Trophoblast cell (in vitro differentiated cells and primary cell): ENCODE data around the gene TRIM14.

Experiments used
- DNase-seq, 2 donors: peaks; one replicate each; pipeline ENCODE4 v3.0.0-alpha.2; 2016
- H2AFZ ChIP-seq: 2 replicates; pipeline ENCODE4 v1.6.1; 2013; ENCODE audit warnings: low read length, moderate library complexity, mild to moderate bottlenecking; ENCODE audit not compliant: insufficient read depth, poor library complexity
- H2AK5ac ChIP-seq: 2 replicates; pipeline ENCODE4 v1.6.1; 2013; ENCODE audit warnings: mild to moderate bottlenecking, low read length
- H2BK120ac ChIP-seq: 2 replicates; pipeline ENCODE4 v1.6.1; 2013; ENCODE audit warnings: low read length, mild to moderate bottlenecking, moderate library complexity; ENCODE audit not compliant: insufficient read depth, poor library complexity
- H2BK12ac ChIP-seq: 2 replicates; pipeline ENCODE4 v1.6.1; 2013; ENCODE audit warnings: mild to moderate bottlenecking, low read length, moderate library complexity
- H2BK5ac ChIP-seq: 2 replicates; pipeline ENCODE4 v1.6.1; 2013; ENCODE audit warnings: low read length, low read depth, moderate library complexity, mild to moderate bottlenecking; ENCODE audit not compliant: poor library complexity
- H3K14ac ChIP-seq: 2 replicates; pipeline ENCODE4 v1.6.1; 2013; ENCODE audit warnings: mild to moderate bottlenecking, low read length
- H3K18ac ChIP-seq: 2 replicates; pipeline ENCODE4 v1.6.1; 2013; ENCODE audit warnings: mild to moderate bottlenecking, low read length
- H3K23ac ChIP-seq: 2 replicates; pipeline ENCODE4 v1.6.1; 2013; ENCODE audit warnings: low read length
- H3K27ac ChIP-seq: 2 replicates; pipeline ENCODE4 v1.5.1; 2013; ENCODE audit warnings: low read depth, mild to moderate bottlenecking, inconsistent platforms, low read length, moderate library complexity
- H3K27me3 ChIP-seq: 2 replicates; pipeline ENCODE4 v1.6.1; 2013; ENCODE audit warnings: inconsistent platforms, mild to moderate bottlenecking, low read length, moderate library complexity; ENCODE audit not compliant: insufficient read depth
- H3K36me3 ChIP-seq, 2 experiments: 1 replicate in 1 of 2; 2 replicates in 1 of 2; pipeline ENCODE4 v1.6.1; 2013; ENCODE audit warnings: low read length in 2 of 2, mild to moderate bottlenecking in 2 of 2, moderate library complexity in 1 of 2; ENCODE audit not compliant: insufficient read depth in 2 of 2, control insufficient read depth in 1 of 2
- H3K4ac ChIP-seq: 2 replicates; pipeline ENCODE4 v1.6.1; 2013; ENCODE audit warnings: low read depth, mild to moderate bottlenecking, low read length, moderate library complexity
- H3K4me1 ChIP-seq, 2 experiments: 1 replicate in 1 of 2; 2 replicates in 1 of 2; pipeline ENCODE4 v1.6.1; 2013; ENCODE audit warnings: low read length in 2 of 2, mild to moderate bottlenecking in 2 of 2, moderate library complexity in 1 of 2; ENCODE audit not compliant: insufficient read depth in 2 of 2, control insufficient read depth in 1 of 2
- H3K4me2 ChIP-seq: 2 replicates; pipeline ENCODE4 v1.6.1; 2013; ENCODE audit warnings: inconsistent platforms, mild to moderate bottlenecking, low read length, moderate library complexity
- H3K4me3 ChIP-seq: 2 replicates; pipeline ENCODE4 v1.5.1; 2013; ENCODE audit warnings: mild to moderate bottlenecking, low read depth, low read length, inconsistent platforms
- H3K79me1 ChIP-seq: one replicate; pipeline ENCODE4 v1.6.1; 2013; ENCODE audit warnings: low read length
- H3K79me2 ChIP-seq: 2 replicates; pipeline ENCODE4 v1.6.1; 2013; ENCODE audit warnings: low read length, mild to moderate bottlenecking; ENCODE audit not compliant: control insufficient read depth, insufficient read depth, poor library complexity
- H3K9ac ChIP-seq: 2 replicates; pipeline ENCODE4 v1.6.1; 2013; ENCODE audit warnings: mild to moderate bottlenecking, low read length
- H3K9me3 ChIP-seq: 2 replicates; pipeline ENCODE4 v1.6.1; 2013; ENCODE audit warnings: low read depth, mild to moderate bottlenecking, control low read depth, inconsistent platforms, low read length; ENCODE audit not compliant: insufficient read depth
- H4K12ac ChIP-seq: 2 replicates; pipeline ENCODE4 v1.6.1; 2013; ENCODE audit warnings: low read depth, mild to moderate bottlenecking, low read length, moderate library complexity
- H4K8ac ChIP-seq: 2 replicates; pipeline ENCODE4 v1.6.1; 2013; ENCODE audit warnings: low read depth, mild to moderate bottlenecking, low read length, moderate library complexity
- H4K91ac ChIP-seq: one replicate; pipeline ENCODE4 v1.6.1; 2013; ENCODE audit warnings: low read depth, mild to moderate bottlenecking, low read length, moderate library complexity
- WGBS: extraction: QIAGEN DNeasy Blood & Tissue Kit; methylation state at CpG from one replicate; pipeline ENCODE4 v1.1.7; 2013; ENCODE audit warnings: missing lambda C conversion rate; ENCODE audit not compliant: insufficient read length, insufficient coverage; ENCODE audit errors: extremely low coverage; 5-methylcytosine and 5-hydroxymethylcytosine counted together

The TRIM14 gene

GRCh38 chr9:98062161-98062560 is 56.9 kb downstream of the TRIM14 start:
- H4K8ac ChIP-seq: no peak overlapping the region
- H3K4me1 ChIP-seq: peaks cover 3 to 6% of the 10 kb centered on the region in 2 experiments
- H3K79me1 ChIP-seq: no peaks in the 10 kb centered on the region
- H3K4ac ChIP-seq: no peak overlapping the region
- H3K27me3 ChIP-seq: no peaks in the 10 kb centered on the region
- no peak overlapping the region for H3K4me2 ChIP-seq
- no peak overlapping the region for H2BK5ac ChIP-seq
- no peak overlapping the region for H3K14ac ChIP-seq
- H2BK120ac ChIP-seq: no peak overlapping the region
- H2BK12ac ChIP-seq: no peak overlapping the region
- H2AK5ac ChIP-seq: no peak overlapping the region
- no peak overlapping the region for H3K27ac ChIP-seq
- H4K91ac ChIP-seq: no peak overlapping the region
- no peak for DNase-seq
- H2AFZ ChIP-seq: no peak overlapping the region
- no peak overlapping the region for H3K18ac ChIP-seq
- no peak overlapping the region for H3K4me3 ChIP-seq
- H3K36me3 ChIP-seq: peaks cover 25 to 27% of the 10 kb centered on the region in 2 experiments
- H3K9me3 ChIP-seq: no peaks in the 10 kb centered on the region
- no CpG with 5 or more reads among the region's 3 CpGs for WGBS
- no peak overlapping the region for H3K23ac ChIP-seq
- H3K9ac ChIP-seq: no peak overlapping the region
- no peaks in the 10 kb centered on the region for H3K79me2 ChIP-seq
- H4K12ac ChIP-seq: no peak overlapping the region

- Histone ChIP-seq H3K18ac (peak overlapping the region; percentile 33), H3K9me3 (no peaks in the 10 kb centered on the region), H3K27ac (no peak overlapping the region), H2AFZ (peak overlapping the region; percentile 80), H3K79me1 (peaks cover 4% of the 10 kb centered on the region), H3K4me2 (peak overlapping the region; percentile 91), H3K27me3 (no peaks in the 10 kb centered on the region), H2BK120ac (no peak overlapping the region), H3K14ac (peak overlapping the region; percentile 39), H3K4ac (no peak overlapping the region), H3K23ac (no peak overlapping the region), H2BK5ac (peak overlapping the region; percentile 60), H4K91ac (peak overlapping the region; percentile 50), H3K4me3 (peak overlapping the region; percentile 86), H3K36me3 (peaks cover 10% of the 10 kb centered on the region in 2 experiments), H4K8ac (peak overlapping the region; percentile 75), H3K9ac (peak overlapping the region; percentile 72), H3K4me1 (peaks cover 3 to 6% of the 10 kb centered on the region in 2 experiments), H2BK12ac (no peak overlapping the region), H2AK5ac (no peak overlapping the region), H4K12ac (no peak overlapping the region), H3K79me2 (peaks cover 4% of the 10 kb centered on the region)
- no CpG with 5 or more reads among the region's 14 CpGs for WGBS
- peak in 1 of 2 donors; percentile 51 for DNase-seq
Observed at GRCh38 chr9:98057138-98057799, 61.8 kb downstream of the TRIM14 start.

- Histone ChIP-seq H4K8ac (peak within 1 kb of the TSS; percentile 75), H2BK5ac (peak within 1 kb of the TSS; percentile 60), H2BK12ac (no peak within 1 kb of the TSS), H3K27me3 (no peaks in the 10 kb centered on the region), H3K9me3 (no peaks in the 10 kb centered on the region), H3K23ac (no peak within 1 kb of the TSS), H2BK120ac (no peak within 1 kb of the TSS), H3K79me1 (peaks cover 4% of the 10 kb centered on the region), H4K12ac (peak within 1 kb of the TSS; percentile 65), H3K4me3 (peak within 1 kb of the TSS; percentile 86), H3K4me2 (peak within 1 kb of the TSS; percentile 91), H3K4ac (no peak within 1 kb of the TSS), H3K79me2 (peaks cover 4% of the 10 kb centered on the region), H2AFZ (peak within 1 kb of the TSS; percentile 80), H3K36me3 (peaks cover 5 to 7% of the 10 kb centered on the region in 2 experiments), H3K9ac (peak within 1 kb of the TSS; percentile 75), H2AK5ac (no peak within 1 kb of the TSS), H3K18ac (peak within 1 kb of the TSS; percentile 33), H3K14ac (peak within 1 kb of the TSS; percentile 86), H4K91ac (peak within 1 kb of the TSS; percentile 50), H3K27ac (peak within 1 kb of the TSS; percentile 63), H3K4me1 (peaks cover 3 to 6% of the 10 kb centered on the region in 2 experiments)
- DNase-seq: peak; percentile 94 to 95
- no CpG with 5 or more reads among the region's 80 CpGs for WGBS
Observed at GRCh38 chr9:98056269-98057137, 62.5 kb downstream of the TRIM14 start, which contains the start of gene NANS. Gene NANS (plus strand): TSS chr9:98056732. CDS start chr9:98056809, 77 bp downstream.

GRCh38 chr9:98054376-98054951 is 64.6 kb downstream of the TRIM14 start:
- Histone ChIP-seq H3K4me1 (peaks cover 3 to 6% of the 10 kb centered on the region in 2 experiments), H3K23ac (no peak overlapping the region), H3K4me2 (no peak overlapping the region), H2BK5ac (no peak overlapping the region), H3K4me3 (no peak overlapping the region), H3K27me3 (no peaks in the 10 kb centered on the region), H3K27ac (no peak overlapping the region), H3K36me3 (peaks cover 0 to 2% of the 10 kb centered on the region in 2 experiments), H3K18ac (no peak overlapping the region), H4K12ac (no peak overlapping the region), H2BK120ac (no peak overlapping the region), H4K91ac (no peak overlapping the region), H2AK5ac (no peak overlapping the region), H2AFZ (no peak overlapping the region), H3K14ac (no peak overlapping the region), H3K4ac (no peak overlapping the region), H3K79me1 (peaks cover 4% of the 10 kb centered on the region), H2BK12ac (no peak overlapping the region), H4K8ac (no peak overlapping the region), H3K9ac (no peak overlapping the region), H3K9me3 (no peaks in the 10 kb centered on the region), H3K79me2 (peaks cover 4% of the 10 kb centered on the region)
- WGBS: no CpG with 5 or more reads among the region's 7 CpGs
- DNase-seq: no peak
